ENCODE results near the gene CAP2.

DNA sequence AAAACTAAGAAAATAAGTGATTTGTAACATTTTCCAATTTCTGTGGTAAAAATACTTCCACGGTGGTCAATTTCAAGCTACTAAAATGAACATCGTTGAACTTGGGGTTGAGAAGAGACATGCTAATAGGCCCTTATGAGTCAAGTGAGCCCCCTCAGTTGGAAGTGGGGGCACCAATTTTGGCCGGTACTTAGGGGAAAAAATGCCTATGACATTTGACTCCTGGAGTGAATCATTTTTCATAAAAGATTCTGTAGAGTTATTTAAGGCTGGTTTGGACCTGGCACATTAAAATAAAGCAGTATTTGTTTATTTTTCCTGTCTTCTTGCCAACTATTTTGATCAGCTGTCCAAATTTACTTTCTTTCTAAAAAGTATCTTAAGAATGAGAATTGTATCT, 32.4 kb upstream of the CAP2 start:
- TF ChIP-seq POLR2A (IDR thresholded peaks at IDR 0.05; ENCODE audit: low read length) (no peak), GATA1 (IDR thresholded peaks at IDR 0.05; ENCODE audit: low read depth, low read length) (no peak)

Measured in erythroblast (primary cell).